HG03469 (cell line): ENCODE data around the gene MCCC1.
"Not testable (repeated sequence)": the region's sequence is repeated elsewhere in the genome, so short reads cannot be mapped to it uniquely, and the experiment has no call there.

Experiments
- ATAC-seq: cut with Tn5 transposase; IDR thresholded peaks from one replicate; pipeline ENCODE4 v1.9.1; 2021; ENCODE audit warnings: mild to moderate bottlenecking, moderate library complexity, moderate number of reproducible peaks; ENCODE audit not compliant: unreplicated experiment

MCCC1 gene

GRCh38 chr3:183099026-183099837 lies at the start of gene MCCC1:
MCCC1 (minus strand) TSS chr3:183099496; CDS start chr3:183099440, 56 bp downstream.
- peak; percentile 98 for ATAC-seq

DNA sequence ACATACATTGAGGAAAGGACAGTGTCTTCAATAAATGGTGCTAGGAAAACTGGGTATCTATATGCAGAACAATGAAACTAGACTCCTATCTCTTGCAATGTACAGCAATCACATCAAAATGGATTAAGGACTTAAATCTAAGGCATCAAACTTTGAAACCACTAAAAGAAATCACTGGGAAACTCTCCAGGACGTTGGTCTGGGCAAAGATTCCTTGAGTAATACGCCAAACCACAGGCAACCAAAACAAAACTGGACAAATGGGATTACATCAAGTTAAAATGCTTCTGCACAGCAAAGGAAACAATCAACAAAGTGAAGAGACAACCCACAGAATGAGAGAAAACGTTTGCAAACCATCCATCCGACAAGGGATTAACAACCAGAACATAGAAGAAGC lies 48.8 kb upstream of the MCCC1 start:
- no peak for ATAC-seq

GRCh38 chr3:183144363-183144762 lies 45.1 kb upstream of the MCCC1 start:
- no peak for ATAC-seq

DNA sequence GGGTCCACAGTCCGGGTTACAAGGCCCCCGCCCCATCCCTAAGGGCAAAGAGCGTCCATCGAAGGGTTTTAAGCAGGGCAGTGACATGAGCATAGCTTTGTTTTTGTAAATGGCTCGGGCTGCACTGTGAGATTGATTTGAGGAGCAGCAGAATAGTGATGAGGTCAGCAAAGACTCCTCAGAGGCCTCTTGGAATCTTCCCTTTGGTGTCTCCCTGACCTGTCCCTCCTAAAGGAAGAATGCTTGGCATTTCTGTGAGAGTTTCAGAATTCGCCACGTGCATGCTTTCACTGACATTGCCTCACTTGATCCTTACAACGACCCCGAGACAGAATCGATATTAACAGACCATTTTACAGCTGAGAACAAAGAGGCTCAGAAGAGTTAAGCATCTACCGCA lies 42.9 kb upstream of the MCCC1 start:
- ATAC-seq: no peak

DNA sequence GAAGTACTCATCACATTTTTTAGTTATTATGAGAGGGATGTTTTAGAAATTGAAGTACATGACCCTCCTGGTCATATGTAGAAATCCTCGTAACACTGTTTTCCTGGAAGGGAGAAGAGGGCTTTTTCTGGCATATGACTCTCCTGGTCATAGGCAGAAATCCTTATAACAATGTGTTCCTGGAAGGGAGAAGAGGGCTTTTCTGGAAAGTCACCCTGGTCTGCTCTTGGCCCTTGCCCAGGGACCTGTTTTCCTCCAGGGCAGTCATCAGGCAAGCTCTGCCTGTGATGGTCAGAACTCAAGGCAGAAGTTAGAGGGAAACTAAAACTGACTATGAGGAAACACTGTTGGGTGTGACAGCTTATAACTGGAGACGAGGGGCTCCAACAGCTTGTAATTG lies 35.5 kb upstream of the MCCC1 start:
- no peak for ATAC-seq

DNA sequence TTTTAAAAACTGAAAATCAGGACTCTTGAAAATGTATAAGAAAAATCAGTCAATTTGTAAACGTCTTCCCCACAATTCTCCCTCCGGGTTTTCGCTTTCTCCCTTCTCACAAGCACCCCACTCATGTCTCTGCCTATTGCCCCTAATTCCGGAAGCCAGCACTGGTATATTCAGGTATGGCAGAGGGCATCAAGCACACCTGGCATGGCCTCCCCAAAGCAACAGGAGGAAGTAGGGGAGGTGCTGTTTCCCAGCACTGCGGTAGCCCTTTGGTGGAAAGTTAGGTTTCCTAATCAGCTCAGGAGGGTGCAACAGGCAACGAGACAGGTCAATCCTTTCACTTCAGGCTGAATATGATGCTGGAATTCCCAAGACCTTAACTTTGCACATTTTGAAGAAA lies 33.1 kb upstream of the MCCC1 start:
- ATAC-seq: no peak

DNA sequence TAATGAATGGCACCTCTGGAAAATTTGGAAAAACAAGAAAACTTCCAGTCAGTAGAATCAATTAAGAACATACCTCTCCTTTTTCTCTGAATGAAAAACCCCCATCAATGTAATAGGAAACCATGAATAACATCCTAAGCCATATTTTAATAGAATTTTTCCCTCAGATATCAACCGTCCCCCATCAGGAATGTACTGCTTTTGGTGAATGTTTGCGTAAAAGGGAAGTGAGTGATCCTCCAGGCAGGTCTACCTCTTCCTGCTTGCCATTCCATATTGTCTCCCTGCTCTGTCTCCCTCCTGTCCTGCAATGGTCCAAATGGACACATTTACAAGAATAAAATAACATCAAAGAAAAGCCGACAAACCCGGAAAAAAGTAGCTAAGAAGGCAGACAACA lies 32.4 kb upstream of the MCCC1 start:
- ATAC-seq: no peak

GRCh38 chr3:183131186-183131725 lies 32.0 kb upstream of the MCCC1 start:
- ATAC-seq: no peak

DNA sequence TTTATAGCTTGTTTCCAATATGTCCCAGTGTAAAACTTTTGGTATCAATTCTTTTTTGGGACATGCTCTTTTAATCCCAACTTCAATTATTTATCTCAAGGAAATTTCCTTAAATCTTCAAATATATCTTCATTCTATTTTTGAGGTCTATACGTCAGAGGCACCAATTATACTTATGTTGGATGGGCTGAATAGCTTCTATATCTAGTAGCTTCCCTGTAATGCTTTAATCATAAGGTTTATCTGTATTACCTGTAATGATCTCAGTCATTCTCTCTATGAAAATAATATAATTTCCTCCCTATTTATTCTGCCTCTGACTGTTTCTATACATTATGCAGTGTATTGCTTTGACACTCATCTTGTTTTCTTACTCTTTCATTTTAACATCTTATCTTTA lies 29.9 kb upstream of the MCCC1 start:
- ATAC-seq: no peak

GRCh38 chr3:183128709-183129108 lies 29.4 kb upstream of the MCCC1 start:
- ATAC-seq: no peak

GRCh38 chr3:183123891-183124290 lies 24.6 kb upstream of the MCCC1 start:
- no peak for ATAC-seq

- ATAC-seq: no peak
Observed at GRCh38 chr3:183122257-183122932, 23.1 kb upstream of the MCCC1 start.

GRCh38 chr3:183120538-183121215 lies 21.4 kb upstream of the MCCC1 start:
- ATAC-seq: no peak

GRCh38 chr3:183117056-183117455 lies 17.8 kb upstream of the MCCC1 start:
- no peak for ATAC-seq

GRCh38 chr3:183116025-183116614 lies 16.8 kb upstream of the MCCC1 start:
- ATAC-seq: peak; percentile 90

- ATAC-seq: no peak
Observed at GRCh38 chr3:183114384-183115178, 15.3 kb upstream of the MCCC1 start.

DNA sequence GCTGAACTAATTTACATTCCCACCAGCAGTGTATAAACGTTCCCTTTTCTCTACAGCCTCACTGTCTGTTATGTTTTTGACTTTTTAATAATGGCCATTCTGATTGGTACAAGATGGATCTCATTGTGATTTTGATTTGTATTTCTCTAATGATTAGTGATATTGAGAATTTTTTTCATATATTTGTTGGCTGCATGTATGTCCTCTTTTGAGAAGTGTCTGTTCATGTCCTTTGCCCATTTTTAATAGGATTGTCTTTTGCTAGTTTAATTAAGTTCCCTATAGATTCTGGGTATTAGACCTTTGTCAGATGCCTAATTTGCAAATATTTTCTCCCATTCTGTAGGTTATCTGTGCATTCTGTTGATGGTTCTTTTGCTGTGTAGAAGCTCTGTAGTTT lies 10.6 kb upstream of the MCCC1 start:
- ATAC-seq: not testable (repeated sequence)

GRCh38 chr3:183108470-183108869 lies 9.2 kb upstream of the MCCC1 start:
- ATAC-seq: no peak

GRCh38 chr3:183108001-183108449 lies 8.7 kb upstream of the MCCC1 start:
- ATAC-seq: no peak

GRCh38 chr3:183107372-183107771 lies 8.1 kb upstream of the MCCC1 start:
- not testable (repeated sequence) for ATAC-seq
